ENCODE results near the gene ALB. TPM values are rescaled to one million over a fixed set of nuclear protein-coding genes. Genes with fewer than 3 reads are reported as not detected.

Gene ALB
- total and polyA plus RNA-seq, 11 donors, result 0.21 to 3.3 (median 0.76) TPM; not detected in 6

- H3K9me3 ChIP-seq, result no peaks in the 10 kb centered on the region
- peaks cover 0 to 4% (median 0%) of the 10 kb centered on the region in 9 donors for H3K27me3 ChIP-seq
- WGBS, 4 donors, result 56 to 78% (median 67%) methylated on average over 3 of the region's 3 CpGs
- TF ChIP-seq CTCF (IDR thresholded peaks at IDR 0.05) (no peak), POLR2A (IDR thresholded peaks at IDR 0.05) (no peak)
- DNase-seq (no peak), ATAC-seq (no peak)
- no peak overlapping the region for H3K4me3 ChIP-seq
- H3K4me1 ChIP-seq, result no peaks in the 10 kb centered on the region
- intact Hi-C loops (cut with DNase I), result no loop called here
- H3K36me3 ChIP-seq, result no peaks in the 10 kb centered on the region
- no peak overlapping the region for H3K27ac ChIP-seq
Observed at GRCh38 chr4:73426666-73427065, 22.6 kb downstream of the ALB start.

GRCh38 chr4:73429118-73429517, 25.0 kb downstream of the ALB start:
- WGBS, 4 donors, result 63 to 75% (median 74%) methylated on average over 2 of the region's 2 CpGs
- no peak overlapping the region for H3K27ac ChIP-seq
- TF ChIP-seq POLR2A (IDR thresholded peaks at IDR 0.05) (no peak), CTCF (IDR thresholded peaks at IDR 0.05) (no peak)
- no peaks in the 10 kb centered on the region for H3K36me3 ChIP-seq
- H3K4me3 ChIP-seq, result no peak overlapping the region
- ATAC-seq, result no peak
- intact Hi-C loops (cut with DNase I), result no loop called here
- H3K4me1 ChIP-seq, result no peaks in the 10 kb centered on the region
- no peak for DNase-seq
- no peaks in the 10 kb centered on the region for H3K9me3 ChIP-seq
- peaks cover 0 to 4% (median 0%) of the 10 kb centered on the region in 9 donors for H3K27me3 ChIP-seq

GRCh38 chr4:73429826-73430587, 25.9 kb downstream of the ALB start:
- TF ChIP-seq CTCF (IDR thresholded peaks at IDR 0.05) (no peak), POLR2A (IDR thresholded peaks at IDR 0.05) (no peak)
- Histone ChIP-seq H3K4me3 (no peak overlapping the region), H3K9me3 (no peaks in the 10 kb centered on the region), H3K27me3 (peaks cover 0 to 4% (median 0%) of the 10 kb centered on the region in 9 donors), H3K27ac (no peak overlapping the region), H3K36me3 (no peaks in the 10 kb centered on the region), H3K4me1 (no peaks in the 10 kb centered on the region)
- DNase-seq (no peak), ATAC-seq (no peak)
- 24 to 55% (median 48%) methylated on average over 2 of the region's 2 CpGs for WGBS, 4 donors
- intact Hi-C loops (cut with DNase I), result no loop called here

GRCh38 chr4:73431813-73432168, 27.7 kb downstream of the ALB start:
- intact Hi-C loops (cut with DNase I), result no loop called here
- 37 to 48% (median 46%) methylated on average over 1 of the region's 1 CpG for WGBS, 4 donors
- TF ChIP-seq POLR2A (IDR thresholded peaks at IDR 0.05), result no peak

More at GRCh38 chr4:73431813-73432168, 27.7 kb downstream of the ALB start:
- no peak overlapping the region for H3K4me3 ChIP-seq
- no peaks in the 10 kb centered on the region for H3K27me3 ChIP-seq
- H3K4me1 ChIP-seq, result no peaks in the 10 kb centered on the region
- ATAC-seq, result no peak
- H3K27ac ChIP-seq, result no peak overlapping the region
- no peaks in the 10 kb centered on the region for H3K36me3 ChIP-seq
- DNase-seq, result no peak
- H3K9me3 ChIP-seq, result no peaks in the 10 kb centered on the region
